Muscle layer of colon (tissue), 2 donors: ENCODE data around the gene NCAPH2.
"Not testable (repeated sequence)": the region's sequence is repeated elsewhere in the genome, so short reads cannot be mapped to it uniquely, and the experiment has no call there.

Source experiments
- H3K27ac ChIP-seq: one replicate; pipeline ENCODE4 v1.7.0; 2013; ENCODE audit warnings: low read depth, mild to moderate bottlenecking, low read length, moderate library complexity
- H3K27me3 ChIP-seq, 2 donors: one replicate each; pipeline ENCODE4 v1.7.0; 2013; ENCODE audit warnings: low read length in 2 of 2, mild to moderate bottlenecking in 2 of 2; ENCODE audit not compliant: insufficient read depth in 2 of 2, control insufficient read depth in 1 of 2
- H3K36me3 ChIP-seq: one replicate; pipeline ENCODE4 v1.7.0; 2013; ENCODE audit warnings: mild to moderate bottlenecking, low read length; ENCODE audit not compliant: insufficient read depth
- H3K4me1 ChIP-seq: one replicate; pipeline ENCODE4 v1.7.0; 2013; ENCODE audit warnings: mild to moderate bottlenecking, low read length; ENCODE audit not compliant: insufficient read depth
- H3K4me3 ChIP-seq, 2 donors: one replicate each; pipeline ENCODE4 v1.7.0; 2013; ENCODE audit warnings: low read length in 2 of 2, low read depth in 1 of 2, mild to moderate bottlenecking in 1 of 2, moderate library complexity in 1 of 2
- H3K9ac ChIP-seq: one replicate; pipeline ENCODE4 v1.7.0; 2013; ENCODE audit warnings: low read length
- H3K9me3 ChIP-seq: one replicate; pipeline ENCODE4 v1.7.0; 2013; ENCODE audit warnings: mild to moderate bottlenecking, low read length
- donor health status: abdominal sarcoma.
- donor health status: Adenocarcinoma of cecum.

The NCAPH2 gene

GRCh38 chr22:50516068-50516467, 8.0 kb downstream of the NCAPH2 start:
- Histone ChIP-seq H3K36me3 (peaks cover 45% of the 10 kb centered on the region), H3K9ac (no peak overlapping the region), H3K27ac (no peak overlapping the region), H3K27me3 (no peaks in the 10 kb centered on the region), H3K4me3 (no peak overlapping the region), H3K9me3 (no peaks in the 10 kb centered on the region), H3K4me1 (no peaks in the 10 kb centered on the region)

GRCh38 chr22:50516891-50517290, 8.9 kb downstream of the NCAPH2 start:
- peaks cover 54% of the 10 kb centered on the region for H3K36me3 ChIP-seq

GRCh38 chr22:50517495-50518260, 9.7 kb downstream of the NCAPH2 start:
- Histone ChIP-seq H3K27ac (no peak overlapping the region), H3K4me1 (no peaks in the 10 kb centered on the region), H3K9ac (no peak overlapping the region), H3K27me3 (no peaks in the 10 kb centered on the region), H3K4me3 (no peak overlapping the region), H3K9me3 (no peaks in the 10 kb centered on the region), H3K36me3 (peaks cover 59% of the 10 kb centered on the region)

More at GRCh38 chr22:50516891-50517290, 8.9 kb downstream of the NCAPH2 start:
- H3K9ac ChIP-seq: no peak overlapping the region
- H3K9me3 ChIP-seq: no peaks in the 10 kb centered on the region
- H3K4me3 ChIP-seq: no peak overlapping the region
- H3K27me3 ChIP-seq: no peaks in the 10 kb centered on the region
- H3K4me1 ChIP-seq: no peaks in the 10 kb centered on the region
- no peak overlapping the region for H3K27ac ChIP-seq

- Histone ChIP-seq H3K4me3 (no peak overlapping the region), H3K9ac (no peak overlapping the region), H3K4me1 (no peaks in the 10 kb centered on the region), H3K9me3 (no peaks in the 10 kb centered on the region), H3K36me3 (peaks cover 69% of the 10 kb centered on the region), H3K27me3 (no peaks in the 10 kb centered on the region), H3K27ac (no peak overlapping the region)
These were observed 10.6 kb downstream of the NCAPH2 start for GRCh38 chr22:50518606-50519005.

- Histone ChIP-seq H3K9me3 (no peaks in the 10 kb centered on the region), H3K4me1 (peaks cover 5% of the 10 kb centered on the region), H3K36me3 (peaks cover 73% of the 10 kb centered on the region), H3K27ac (no peak overlapping the region), H3K4me3 (no peak overlapping the region), H3K9ac (no peak overlapping the region), H3K27me3 (no peaks in the 10 kb centered on the region)
These were observed 11.1 kb downstream of the NCAPH2 start for GRCh38 chr22:50519151-50519550.

- not testable (repeated sequence) for H3K27me3 ChIP-seq, H3K9ac ChIP-seq, H3K4me3 ChIP-seq, H3K27ac ChIP-seq, H3K9me3 ChIP-seq
- peaks cover 12% of the 10 kb centered on the region for H3K4me1 ChIP-seq
- peaks cover 66% of the 10 kb centered on the region for H3K36me3 ChIP-seq
These were observed 12.2 kb downstream of the NCAPH2 start for GRCh38 chr22:50520184-50520583.

- Histone ChIP-seq H3K27ac (no peak overlapping the region), H3K4me3 (no peak overlapping the region), H3K4me1 (peaks cover 12% of the 10 kb centered on the region)
These were observed 12.9 kb downstream of the NCAPH2 start for GRCh38 chr22:50520826-50521453.

GRCh38 chr22:50521710-50522109, 13.7 kb downstream of the NCAPH2 start:
- Histone ChIP-seq H3K27me3 (no peaks in the 10 kb centered on the region), H3K9me3 (no peaks in the 10 kb centered on the region), H3K27ac (no peak overlapping the region), H3K4me1 (peaks cover 12% of the 10 kb centered on the region), H3K4me3 (no peak overlapping the region), H3K36me3 (peaks cover 61% of the 10 kb centered on the region), H3K9ac (no peak overlapping the region)

More at GRCh38 chr22:50520826-50521453, 12.9 kb downstream of the NCAPH2 start:
- peaks cover 66% of the 10 kb centered on the region for H3K36me3 ChIP-seq
- no peaks in the 10 kb centered on the region for H3K9me3 ChIP-seq
- no peak overlapping the region for H3K9ac ChIP-seq
- H3K27me3 ChIP-seq: no peaks in the 10 kb centered on the region

- no peak overlapping the region for H3K27ac ChIP-seq
- peaks cover 56% of the 10 kb centered on the region for H3K36me3 ChIP-seq
- no peaks in the 10 kb centered on the region for H3K9me3 ChIP-seq
- no peak overlapping the region for H3K9ac ChIP-seq
- peaks cover 12% of the 10 kb centered on the region for H3K4me1 ChIP-seq
- H3K4me3 ChIP-seq: no peak overlapping the region
- no peaks in the 10 kb centered on the region for H3K27me3 ChIP-seq
These were observed 14.3 kb downstream of the NCAPH2 start for GRCh38 chr22:50522208-50522805.

- H3K36me3 ChIP-seq: peaks cover 49% of the 10 kb centered on the region
- H3K9me3 ChIP-seq: no peaks in the 10 kb centered on the region
- no peak overlapping the region for H3K27ac ChIP-seq
These were observed 14.9 kb downstream of the NCAPH2 start for GRCh38 chr22:50522806-50523438.

GRCh38 chr22:50523458-50523805, 15.4 kb downstream of the NCAPH2 start:
- Histone ChIP-seq H3K27me3 (no peaks in the 10 kb centered on the region), H3K4me3 (no peak overlapping the region), H3K36me3 (peaks cover 45% of the 10 kb centered on the region), H3K9me3 (no peaks in the 10 kb centered on the region), H3K9ac (no peak overlapping the region), H3K27ac (no peak overlapping the region), H3K4me1 (peaks cover 12% of the 10 kb centered on the region)

More at GRCh38 chr22:50522806-50523438, 14.9 kb downstream of the NCAPH2 start:
- no peak overlapping the region for H3K4me3 ChIP-seq
- H3K9ac ChIP-seq: no peak overlapping the region
- H3K4me1 ChIP-seq: peaks cover 12% of the 10 kb centered on the region
- no peaks in the 10 kb centered on the region for H3K27me3 ChIP-seq
